HL-60/S4 treated with phorbol 12-myristate 13-acetate at 8.2 ng/mL for 4 days and 3 days (cell line): ENCODE measurements around the gene MRPS15.

ENCODE experiments used
- in situ Hi-C: fragments of 300-500 bp; cut with MboI; formaldehyde crosslinking; loops from 2 replicates; pipeline ENCODE4 v1.15.0; 2022; ENCODE audit warnings: low sequenced_read_pairs

Gene MRPS15

GRCh38 chr1:36432616-36433015 is 31.6 kb downstream of the MRPS15 start:
- in situ Hi-C loops: no loop called here

DNA sequence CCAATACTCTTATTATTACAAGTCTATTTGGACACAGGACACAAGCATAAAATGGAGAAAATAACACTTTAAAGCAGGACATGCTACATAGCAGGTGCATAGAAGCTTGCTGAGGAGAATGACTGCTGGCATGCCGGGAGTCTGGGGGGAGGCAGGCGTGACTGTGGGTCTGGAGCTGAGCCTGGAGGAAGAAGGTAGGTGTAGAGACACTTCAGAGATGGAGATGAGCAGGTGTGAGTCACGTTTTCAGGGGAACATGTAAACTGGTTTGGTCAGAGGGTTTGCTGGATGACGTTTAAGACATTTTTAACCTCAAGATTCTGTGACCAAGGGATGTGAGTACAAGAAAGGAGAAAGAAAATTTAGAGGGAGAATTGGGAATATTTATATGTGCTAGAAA is 38.4 kb downstream of the MRPS15 start:
- in situ Hi-C loops: no loop called here

DNA sequence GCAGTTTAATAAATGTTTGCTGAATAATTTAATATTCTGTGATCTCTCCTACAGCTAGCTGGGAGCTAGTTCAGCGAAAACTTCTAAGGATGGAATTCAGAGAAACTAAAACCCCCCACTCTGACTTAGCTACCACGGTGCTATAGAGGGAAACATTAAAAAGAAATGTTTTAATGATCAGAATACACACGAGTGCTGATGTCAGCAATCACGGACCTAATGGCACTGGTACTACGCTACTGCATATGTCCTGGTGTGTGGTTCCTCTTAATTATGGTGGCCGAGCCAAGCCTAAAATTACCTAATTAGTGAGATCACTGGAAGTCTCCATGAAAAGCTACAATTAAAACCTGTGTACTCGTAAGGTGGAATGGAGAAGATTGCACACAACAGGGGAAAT is 42.5 kb downstream of the MRPS15 start:
- in situ Hi-C loops: loop anchor here (25.0 kb wide), 1 partner anchor 309 kb away; no protein-coding TSS in a partner anchor

DNA sequence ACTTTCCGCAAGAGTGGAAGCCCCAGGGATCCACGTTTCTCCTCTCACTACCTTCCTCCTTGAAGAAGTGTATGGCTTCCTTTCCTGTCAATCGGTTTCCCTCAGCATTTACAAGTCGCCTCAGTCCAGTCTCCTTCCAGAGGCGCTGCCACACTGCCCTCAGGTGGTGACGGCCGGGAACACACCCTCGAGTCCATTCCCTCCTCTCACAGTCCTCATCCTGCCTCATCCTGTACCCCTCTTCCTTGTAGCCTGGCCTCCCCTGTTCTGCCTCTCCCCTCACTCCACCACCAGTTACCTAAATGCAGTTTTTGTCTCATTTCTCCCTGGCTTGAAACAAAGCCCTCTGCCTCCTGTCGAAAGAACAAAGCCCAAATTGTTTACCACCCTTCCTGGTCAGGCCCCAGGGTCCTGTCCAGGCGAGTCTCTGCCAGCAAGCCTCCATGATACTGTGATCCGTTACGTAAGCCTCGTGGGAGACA is 43.3 kb downstream of the MRPS15 start:
- in situ Hi-C loops: loop anchor here (25.0 kb wide), 1 partner anchor 309 kb away; no protein-coding TSS in a partner anchor

- in situ Hi-C loops: loop anchor here (25.0 kb wide), 1 partner anchor 308 kb away; no protein-coding TSS in a partner anchor
These were observed 43.8 kb downstream of the MRPS15 start for GRCh38 chr1:36420409-36420808.

DNA sequence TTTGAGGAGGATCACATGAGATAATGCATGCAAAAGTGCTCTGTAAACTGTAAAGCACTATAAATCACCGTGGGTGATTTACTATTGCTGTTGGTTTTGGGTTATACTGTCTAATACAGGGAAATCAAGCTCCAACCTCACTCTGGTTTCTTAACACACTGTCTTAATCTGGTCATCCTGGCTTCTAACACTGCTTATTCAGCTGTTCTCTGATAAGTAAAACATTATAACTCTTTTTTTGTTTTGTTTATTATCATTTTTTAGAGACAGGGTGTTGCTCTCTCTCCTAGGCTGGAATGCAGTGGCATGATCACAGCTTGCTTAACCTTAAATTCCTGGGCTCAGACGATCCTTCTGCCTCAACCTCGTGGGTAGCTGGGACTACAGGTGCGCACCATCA is 44.6 kb downstream of the MRPS15 start:
- in situ Hi-C loops: loop anchor here (25.0 kb wide), 1 partner anchor 307 kb away; no protein-coding TSS in a partner anchor

GRCh38 chr1:36419140-36419539 is 45.0 kb downstream of the MRPS15 start:
- in situ Hi-C loops: loop anchor here (25.0 kb wide), 1 partner anchor 307 kb away; no protein-coding TSS in a partner anchor

GRCh38 chr1:36417931-36418330 is 46.3 kb downstream of the MRPS15 start:
- in situ Hi-C loops: loop anchor here (25.0 kb wide), 1 partner anchor 306 kb away; no protein-coding TSS in a partner anchor

DNA sequence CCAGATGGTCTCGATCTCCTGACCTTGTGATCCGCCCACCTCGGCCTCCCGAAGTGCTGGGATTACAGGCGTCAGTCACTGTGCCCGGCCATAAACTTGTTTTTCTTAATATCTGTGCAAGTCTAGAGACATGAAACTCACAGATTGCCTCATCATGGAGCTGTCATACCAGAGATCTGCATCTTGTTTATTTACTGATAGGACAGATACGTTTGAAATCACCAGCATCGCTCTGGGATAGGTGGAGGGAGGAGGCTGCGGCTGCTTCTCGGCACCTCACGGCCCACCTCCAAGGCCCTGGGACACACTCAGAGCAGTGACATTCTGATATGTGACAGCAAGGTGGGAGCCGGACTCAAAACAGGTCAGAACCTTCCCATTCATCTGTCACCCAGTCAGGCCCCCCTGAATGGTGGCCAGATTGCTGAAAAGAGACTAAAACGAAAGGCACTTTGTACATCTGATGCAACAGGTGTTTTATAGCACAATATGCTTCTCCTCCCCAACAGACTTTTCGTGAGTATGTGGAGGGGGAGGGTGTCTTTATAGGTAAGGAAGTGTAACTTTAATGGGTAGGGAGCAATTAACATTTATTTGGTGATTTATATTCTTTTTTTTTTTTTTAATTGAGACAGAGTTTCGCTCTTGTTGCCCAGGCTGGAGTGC is 48.4 kb downstream of the MRPS15 start:
- in situ Hi-C loops: loop anchor here (25.0 kb wide), 1 partner anchor 303 kb away; no protein-coding TSS in a partner anchor

DNA sequence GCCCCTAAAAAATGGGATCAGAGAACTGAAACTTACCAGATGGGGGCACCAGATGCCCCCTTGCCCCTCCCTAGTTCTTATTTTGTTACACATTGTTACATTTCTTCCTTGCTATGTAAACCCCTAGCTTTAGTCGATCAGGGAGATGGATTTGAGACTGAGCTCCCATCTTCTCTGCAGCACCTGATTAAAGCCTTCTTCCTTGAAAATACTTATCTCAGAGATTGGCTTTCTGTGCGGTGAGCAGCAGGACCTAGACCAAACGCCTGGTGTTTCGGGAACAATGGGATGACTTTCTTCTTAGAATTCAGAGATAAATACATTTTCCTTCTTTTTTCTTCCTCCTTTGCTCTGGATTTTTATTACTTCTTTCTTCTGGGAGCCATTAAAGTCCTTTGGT is 49.8 kb downstream of the MRPS15 start:
- in situ Hi-C loops: loop anchor here (25.0 kb wide), 1 partner anchor 302 kb away; no protein-coding TSS in a partner anchor

DNA sequence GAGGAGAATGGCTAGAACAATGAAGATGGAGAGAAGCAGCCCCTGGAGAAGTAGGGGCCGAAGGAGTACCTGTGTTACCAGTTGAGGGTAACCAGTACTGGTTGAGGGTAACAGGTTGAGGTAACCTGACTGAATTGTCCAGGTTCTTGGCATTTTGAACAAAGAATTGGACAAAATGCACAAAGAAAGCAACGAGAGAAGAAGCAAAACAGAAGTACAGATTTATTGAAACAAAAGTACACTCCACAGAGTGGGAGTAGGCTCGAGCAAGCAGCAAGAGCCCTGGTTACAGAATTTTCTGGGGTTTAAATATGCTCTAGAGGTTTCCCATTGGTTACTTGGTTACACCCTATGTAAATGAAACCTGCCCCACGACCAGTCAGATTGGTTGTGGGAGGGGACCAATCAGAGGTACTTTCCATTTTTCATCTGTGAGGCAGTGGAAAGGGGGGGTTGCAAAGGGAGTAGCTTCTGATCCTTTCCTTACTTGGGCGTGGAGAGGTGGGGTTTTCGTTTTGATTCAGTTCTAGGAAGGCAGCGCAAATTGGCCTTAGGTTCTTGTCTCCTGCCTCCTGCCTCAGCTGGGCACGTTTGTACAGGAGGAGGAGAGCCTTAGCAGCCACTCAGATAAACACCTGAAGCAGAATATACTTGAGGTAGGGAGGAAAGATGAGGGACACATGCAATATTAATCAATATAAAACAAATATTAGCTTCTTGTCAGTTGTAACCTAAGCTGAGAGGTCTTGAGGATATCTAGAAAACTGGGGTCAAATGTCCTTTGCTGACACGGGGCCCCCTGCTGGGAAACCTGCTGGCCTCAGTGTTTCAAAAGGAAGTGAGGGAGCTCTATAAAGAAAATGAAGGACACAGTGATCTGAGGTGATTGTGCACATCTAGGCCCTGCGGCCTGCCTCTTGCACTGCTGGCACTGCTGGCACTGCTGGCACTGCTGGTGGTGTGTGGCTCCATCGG is 52.2 kb downstream of the MRPS15 start:
- in situ Hi-C loops: loop anchor here (25.0 kb wide), 1 partner anchor 300 kb away; no protein-coding TSS in a partner anchor

DNA sequence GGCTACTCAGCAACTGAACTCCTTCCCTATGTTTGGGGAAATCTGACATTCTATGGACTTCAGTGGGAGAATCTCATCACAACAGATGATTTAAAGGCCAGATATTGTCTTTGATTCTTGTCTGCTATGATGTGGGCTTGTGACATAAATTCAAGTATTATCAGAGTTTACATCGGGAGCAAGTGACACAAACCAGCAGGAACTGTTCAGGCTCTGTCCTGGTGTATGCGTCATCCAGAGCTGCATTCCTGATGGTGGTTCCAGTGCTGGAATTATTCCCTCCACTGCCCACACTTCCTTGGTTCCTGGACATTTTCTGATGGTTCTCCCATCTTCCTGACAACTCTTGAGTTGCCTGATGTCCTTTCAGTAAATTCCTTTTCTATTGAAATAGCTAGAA is 55.7 kb downstream of the MRPS15 start:
- in situ Hi-C loops: loop anchor here (25.0 kb wide), 1 partner anchor 296 kb away; no protein-coding TSS in a partner anchor

- in situ Hi-C loops: loop anchor here (25.0 kb wide), 1 partner anchor 294 kb away; no protein-coding TSS in a partner anchor
These were observed 57.7 kb downstream of the MRPS15 start for GRCh38 chr1:36406440-36406839.
